GM19395 (cell line): ENCODE data around the gene CRLF1.
A peak's percentile ranks its signal among the peaks of the same experiment; 100 is the strongest.
"Not testable (repeated sequence)": the region's sequence is repeated elsewhere in the genome, so short reads cannot be mapped to it uniquely, and the experiment has no call there.

ENCODE experiments used
- ATAC-seq: cut with Tn5 transposase; IDR thresholded peaks from one replicate; pipeline ENCODE4 v1.9.1; 2021; ENCODE audit warnings: mild to moderate bottlenecking, moderate library complexity; ENCODE audit not compliant: unreplicated experiment

CRLF1 gene

GRCh38 chr19:18593367-18594095 lies 13.1 kb downstream of the CRLF1 start:
- ATAC-seq = no peak

- ATAC-seq = not testable (repeated sequence)
Observed at GRCh38 chr19:18592732-18593131, 13.9 kb downstream of the CRLF1 start.

GRCh38 chr19:18591735-18592385 lies 14.7 kb downstream of the CRLF1 start:
- no peak for ATAC-seq

GRCh38 chr19:18590273-18591272 lies 16.0 kb downstream of the CRLF1 start:
- ATAC-seq = no peak

- peak; percentile 41 for ATAC-seq
Observed at GRCh38 chr19:18589380-18590272, 17.0 kb downstream of the CRLF1 start.

- peak; percentile 73 for ATAC-seq
Observed at GRCh38 chr19:18588611-18589379, 17.8 kb downstream of the CRLF1 start, which contains the start of gene REX1BD. Gene REX1BD, plus strand, starts transcription at chr19:18588798. Its CDS starts 4 bp downstream, at chr19:18588802.

GRCh38 chr19:18587962-18588610 lies 18.5 kb downstream of the CRLF1 start:
- peak; percentile 6 for ATAC-seq

GRCh38 chr19:18587561-18587960 lies 19.0 kb downstream of the CRLF1 start:
- no peak for ATAC-seq

- no peak for ATAC-seq
Observed at GRCh38 chr19:18586306-18586705, 20.3 kb downstream of the CRLF1 start.

GRCh38 chr19:18580311-18580710 lies 26.3 kb downstream of the CRLF1 start:
- no peak for ATAC-seq

GRCh38 chr19:18577365-18577914 lies 29.2 kb downstream of the CRLF1 start:
- no peak for ATAC-seq

GRCh38 chr19:18576383-18576782 lies 30.2 kb downstream of the CRLF1 start:
- no peak for ATAC-seq

GRCh38 chr19:18574691-18575291 lies 31.8 kb downstream of the CRLF1 start:
- no peak for ATAC-seq

GRCh38 chr19:18571564-18572344 lies 34.8 kb downstream of the CRLF1 start, which contains the start of gene UBA52:
Gene UBA52, plus strand, starts transcription at chr19:18571857. Its CDS starts 1,444 bp downstream, at chr19:18573301.
- ATAC-seq = peak; percentile 81

GRCh38 chr19:18568367-18568766 lies 38.2 kb downstream of the CRLF1 start:
- ATAC-seq = no peak

GRCh38 chr19:18566953-18567352 lies 39.6 kb downstream of the CRLF1 start:
- no peak for ATAC-seq

- ATAC-seq = no peak
Observed at GRCh38 chr19:18562086-18562485, 44.5 kb downstream of the CRLF1 start.
